ENCODE measurements around the gene FBN3.
"Not testable (repeated sequence)": the region's sequence is repeated elsewhere in the genome, so short reads cannot be mapped to it uniquely, and the experiment has no call there.

The FBN3 gene

GRCh38 chr19:8117991-8118390 is 31.4 kb downstream of the FBN3 start:
- no peak for DNase-seq (ENCODE audit: low read depth in 2 of 2)

GRCh38 chr19:8116437-8117293 is 32.7 kb downstream of the FBN3 start:
- no peak for DNase-seq (ENCODE audit: low read depth in 2 of 2)

GRCh38 chr19:8115805-8116396 is 33.5 kb downstream of the FBN3 start:
- DNase-seq (ENCODE audit: low read depth in 2 of 2) = no peak

DNA sequence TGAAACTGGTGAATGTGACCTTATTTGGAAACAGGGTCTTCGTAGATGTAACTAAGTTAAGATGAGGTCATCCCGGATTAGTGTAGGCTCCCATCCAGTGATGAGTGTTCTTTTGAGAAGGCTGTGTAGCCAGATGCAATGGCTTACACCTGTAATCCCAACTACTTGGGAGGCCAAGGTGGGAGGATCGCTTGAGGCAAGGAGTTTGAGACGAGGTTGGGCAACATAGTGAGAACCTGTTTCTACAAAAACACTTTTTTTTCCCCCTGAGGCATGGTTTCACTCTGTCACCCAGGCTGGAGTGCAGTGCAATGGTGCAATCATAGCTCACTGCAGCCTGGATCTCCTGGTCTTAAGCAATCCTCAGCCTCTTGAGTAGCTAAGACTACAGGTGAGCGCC is 36.4 kb downstream of the FBN3 start:
- no peak for DNase-seq (ENCODE audit: low read depth in 2 of 2)

DNA sequence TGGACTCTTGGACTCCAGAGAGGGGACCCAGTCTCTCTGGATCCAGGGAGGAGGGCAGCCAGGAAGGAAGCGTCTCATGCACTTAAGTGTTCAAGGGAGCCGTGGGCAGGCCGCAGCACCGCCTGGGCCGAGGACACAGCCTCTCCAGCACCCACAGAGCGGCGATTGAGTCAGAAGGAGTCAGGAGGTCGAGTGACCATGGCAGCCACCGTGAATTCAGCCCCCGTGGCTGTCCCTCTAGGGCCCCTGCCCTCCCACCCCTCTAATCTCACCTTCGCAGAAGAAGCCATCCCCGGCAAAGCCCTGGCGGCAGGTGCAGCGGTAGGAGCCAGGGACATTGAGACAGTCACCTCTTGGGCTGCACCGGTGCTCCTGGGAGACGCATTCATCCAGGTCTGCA is 38.0 kb downstream of the FBN3 start:
- no peak for DNase-seq (ENCODE audit: low read depth in 2 of 2)

GRCh38 chr19:8110931-8111330 is 38.5 kb downstream of the FBN3 start:
- DNase-seq (ENCODE audit: low read depth in 2 of 2) = no peak

GRCh38 chr19:8109890-8110662 is 39.3 kb downstream of the FBN3 start:
- no peak for DNase-seq (ENCODE audit: low read depth in 2 of 2)

GRCh38 chr19:8109455-8109854 is 39.9 kb downstream of the FBN3 start:
- no peak for DNase-seq (ENCODE audit: low read depth in 2 of 2)

DNA sequence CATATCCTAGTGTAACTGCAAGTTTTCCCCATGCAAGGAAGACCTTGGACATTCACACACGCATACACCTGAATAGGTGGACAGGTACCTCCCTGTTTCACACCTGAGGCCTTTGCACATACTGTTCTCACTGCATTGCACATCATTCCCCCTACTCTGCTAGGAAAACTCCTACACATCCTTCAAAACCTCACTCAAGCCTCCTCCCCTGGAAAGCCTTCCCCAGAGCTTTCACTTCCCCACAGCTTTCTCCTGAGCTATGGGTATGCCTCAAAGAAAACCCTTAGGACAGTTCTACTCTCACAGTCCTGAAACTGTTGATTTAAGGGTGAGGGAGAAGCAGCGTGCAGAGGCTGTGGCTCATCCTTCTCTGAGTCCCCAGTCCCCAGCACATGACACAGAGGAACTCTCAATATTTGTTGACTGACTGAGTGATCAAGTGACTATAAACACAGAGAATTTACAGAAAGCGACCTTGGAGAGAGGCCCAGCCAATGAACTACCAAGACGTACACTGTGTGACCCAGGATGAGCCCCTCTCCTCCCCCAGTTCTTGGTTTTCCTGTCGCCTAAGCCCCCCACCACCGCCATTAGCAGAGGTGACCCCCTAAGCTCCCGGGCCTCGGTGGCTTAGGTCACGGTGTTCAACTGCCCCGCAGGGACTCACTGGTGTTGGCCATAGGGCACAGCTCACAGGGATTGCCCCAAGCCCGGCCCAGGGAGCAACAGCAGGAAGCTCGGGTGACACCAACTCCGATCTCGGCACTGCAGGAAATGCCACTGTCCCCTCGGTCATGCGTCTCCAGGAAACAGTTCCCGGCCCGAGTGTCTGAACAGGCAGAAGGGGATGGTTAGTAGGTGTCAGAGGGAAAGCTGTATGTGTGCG is 40.6 kb downstream of the FBN3 start:
- no peak for DNase-seq (ENCODE audit: low read depth in 2 of 2)

- no peak for DNase-seq (ENCODE audit: low read depth in 2 of 2)
These were observed 42.0 kb downstream of the FBN3 start for GRCh38 chr19:8107301-8107903.

- no peak for DNase-seq (ENCODE audit: low read depth in 2 of 2)
These were observed 43.9 kb downstream of the FBN3 start for GRCh38 chr19:8105471-8105870.

DNA sequence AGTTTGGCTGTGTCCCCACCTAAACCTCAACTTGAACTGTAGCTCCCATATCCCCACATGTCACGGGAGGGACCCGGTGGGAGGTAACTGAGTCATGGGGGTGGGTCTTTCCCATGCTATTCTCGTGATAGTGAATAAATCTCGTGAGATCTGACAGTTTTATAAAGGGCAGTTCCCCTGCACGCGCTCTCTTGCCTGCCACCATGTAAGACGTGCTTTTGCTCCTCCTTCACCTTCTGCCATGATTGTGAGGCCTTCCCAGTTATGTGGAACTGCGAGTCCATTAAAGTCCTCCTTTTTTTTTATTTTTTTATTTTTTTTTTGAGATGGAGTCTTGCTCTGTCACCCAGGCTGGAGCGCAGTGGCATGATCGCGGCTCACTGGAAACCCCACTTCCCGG is 47.5 kb downstream of the FBN3 start:
- not testable (repeated sequence) for DNase-seq (ENCODE audit: low read depth in 2 of 2)

DNA sequence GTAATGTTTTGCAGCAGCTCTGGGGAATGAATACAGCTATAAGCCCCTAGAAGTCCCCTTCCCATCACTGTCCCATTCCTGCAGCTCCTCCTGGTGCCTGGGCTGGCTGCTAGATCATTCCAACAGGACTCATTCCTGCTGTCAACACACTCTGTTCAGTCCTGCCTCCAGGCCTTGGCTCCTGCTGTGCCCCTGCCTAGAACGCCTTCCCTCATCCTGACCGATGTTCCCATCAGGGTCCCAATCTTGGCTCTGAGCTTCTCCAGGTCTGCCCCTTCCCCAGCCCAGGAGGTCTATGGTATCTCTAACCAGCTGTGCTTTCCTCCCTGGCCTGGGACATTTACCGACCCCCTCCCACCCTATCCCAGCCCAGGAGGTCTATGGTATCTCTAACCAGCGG is 48.1 kb downstream of the FBN3 start:
- DNase-seq (ENCODE audit: low read depth in 2 of 2) = no peak

DNA sequence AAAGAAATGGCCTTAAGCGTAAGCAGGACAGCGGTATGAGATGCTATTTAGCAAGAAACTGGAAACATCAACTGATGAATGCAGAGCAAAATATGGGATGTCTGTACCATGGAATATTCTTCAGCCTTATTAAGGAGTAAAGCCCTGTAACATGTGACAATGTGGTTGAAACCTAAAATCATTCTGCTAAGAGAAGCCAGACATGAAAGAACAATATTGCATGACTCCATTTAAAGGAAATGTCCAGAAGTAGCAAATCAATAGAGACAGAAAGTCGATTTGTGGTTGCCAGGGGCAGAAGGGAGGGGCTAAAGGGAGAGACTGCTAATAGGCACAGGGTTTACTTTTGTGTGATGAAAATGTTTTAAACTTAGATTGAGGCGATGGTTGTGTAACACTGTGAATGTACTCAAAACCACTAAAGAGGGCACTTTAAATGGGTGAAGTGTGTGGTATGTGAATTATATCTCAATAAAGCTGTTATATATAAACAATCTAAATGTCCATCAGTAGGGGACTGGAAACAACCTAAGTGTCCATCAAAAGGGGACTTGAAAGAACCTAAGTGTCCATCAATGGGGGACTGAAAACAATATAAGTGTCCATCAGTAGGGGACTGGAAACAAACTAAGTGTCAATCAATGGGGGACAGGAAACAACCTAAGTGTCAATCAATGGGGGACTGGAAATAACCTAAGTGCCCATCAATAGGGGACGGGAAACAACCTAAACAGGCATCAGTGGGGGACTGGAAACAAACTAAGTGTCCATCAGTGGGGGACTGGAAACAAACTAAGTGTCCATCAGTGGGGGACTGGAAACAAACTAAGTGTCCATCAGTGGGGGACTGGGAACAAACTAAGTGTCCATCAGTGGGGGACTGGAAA is 51.5 kb downstream of the FBN3 start:
- no peak for DNase-seq (ENCODE audit: low read depth in 2 of 2)

DNA sequence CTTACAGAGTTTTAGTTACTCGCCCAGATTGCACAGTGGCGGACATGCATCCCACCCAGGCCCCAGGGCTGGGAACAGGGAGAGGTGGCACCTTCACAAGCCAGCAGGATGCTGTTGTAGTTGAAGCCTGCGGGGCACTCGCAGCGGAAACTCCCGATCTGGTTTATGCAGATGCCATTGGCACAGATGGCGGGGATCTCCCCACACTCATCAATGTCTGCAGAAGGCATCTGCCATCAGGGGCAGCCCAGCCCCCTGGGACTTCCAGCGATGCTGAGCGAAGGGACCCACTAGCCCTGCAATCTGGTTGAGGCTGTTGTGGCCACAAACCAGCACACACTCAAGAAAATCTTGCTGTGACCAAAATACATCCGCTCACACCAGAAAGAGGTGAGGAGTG is 52.2 kb downstream of the FBN3 start:
- no peak for DNase-seq (ENCODE audit: low read depth in 2 of 2)

GRCh38 chr19:8096071-8096470 is 53.3 kb downstream of the FBN3 start:
- DNase-seq (ENCODE audit: low read depth in 2 of 2) = no peak

GRCh38 chr19:8095354-8095886 is 54.0 kb downstream of the FBN3 start:
- DNase-seq (ENCODE audit: low read depth in 2 of 2) = no peak

DNA sequence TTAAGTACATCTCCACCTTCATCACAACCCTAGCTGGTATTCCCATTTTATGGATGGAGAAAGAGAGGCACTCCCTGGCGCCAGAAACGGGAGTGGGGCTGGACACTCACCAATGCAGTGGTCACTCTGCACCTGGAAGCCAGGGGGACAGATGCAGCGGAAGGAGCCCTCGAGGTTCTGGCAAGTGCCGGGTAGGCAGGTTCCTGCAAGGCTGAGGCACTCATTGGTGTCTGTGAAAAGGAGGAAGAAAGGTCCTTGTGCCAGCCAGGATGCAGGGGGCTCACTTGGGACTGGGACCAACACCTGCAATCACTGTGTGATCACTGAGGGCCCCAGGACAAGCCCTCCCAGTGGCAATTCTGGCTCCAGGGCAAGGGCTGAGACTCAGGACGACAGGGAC is 55.1 kb downstream of the FBN3 start:
- no peak for DNase-seq (ENCODE audit: low read depth in 2 of 2)

DNA sequence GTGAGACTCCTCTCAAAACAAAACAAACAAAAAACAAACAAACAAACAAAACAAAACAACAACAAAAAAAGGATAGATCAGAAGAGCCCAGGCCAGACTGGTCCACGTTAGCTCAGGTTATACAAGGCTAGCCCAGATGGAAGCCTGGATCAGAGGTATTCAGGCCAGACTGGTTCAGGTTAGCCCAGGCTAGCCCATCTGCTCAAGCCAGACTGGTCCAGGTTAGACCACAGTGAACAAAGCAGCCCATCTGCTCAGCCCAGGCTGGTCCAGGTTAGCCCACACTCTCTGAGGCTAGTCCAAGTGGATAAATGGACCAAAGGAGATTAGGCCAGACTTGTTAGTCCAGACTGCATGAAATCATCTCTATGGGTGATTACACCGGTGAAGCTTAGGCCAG is 55.7 kb downstream of the FBN3 start:
- no peak for DNase-seq (ENCODE audit: low read depth in 2 of 2)

- no peak for DNase-seq (ENCODE audit: low read depth in 2 of 2)
These were observed 58.4 kb downstream of the FBN3 start for GRCh38 chr19:8090950-8091349.
